HEK293 (cell line): Measurements from ENCODE around the gene RCOR2.

Experiments used
- CTCF ChIA-PET: fragments of 350-600 bp; formaldehyde crosslinking; extraction: SDS; loops from one replicate; lab custom pipeline; 2021; ENCODE audit warnings: antibody characterized with exemption; lab: Yijun Ruan, JAX
- POLR2A ChIA-PET: fragments of 300-600 bp; formaldehyde crosslinking; extraction: SDS; loops from one replicate; lab custom pipeline; 2020; ENCODE audit warnings: antibody characterized with exemption, inconsistent platforms; lab: Yijun Ruan, JAX
- H3K27ac ChIP-seq: fragments of 200-500 bp; sonication (Bioruptor generic); 2 replicates; pipeline ENCODE4 v1.5.1; 2014; ENCODE audit warnings: low read depth, low read length, control low read depth, inconsistent platforms; ENCODE audit errors: extremely low read depth
- H3K36me3 ChIP-seq, 2 experiments: fragments of 200-500 bp in 1 of 2; sonication (Bioruptor generic) in 1 of 2; 1 replicate in 1 of 2; 2 replicates in 1 of 2; pipeline ENCODE4 v1.5.1; 2014 to 2017; ENCODE audit warnings: inconsistent platforms in 2 of 2, low read length in 2 of 2; ENCODE audit not compliant: control insufficient read depth in 2 of 2, insufficient read depth in 1 of 2
- H3K4me1 ChIP-seq: fragments of 200-500 bp; sonication (Bioruptor generic); 2 replicates; pipeline ENCODE4 v1.5.1; 2014; ENCODE audit warnings: mild to moderate bottlenecking, low read length, inconsistent platforms; ENCODE audit not compliant: control insufficient read depth, insufficient read depth
- H3K4me3 ChIP-seq: 2 replicates; pipeline ENCODE4 v1.5.1; 2011; ENCODE audit warnings: low read depth, mild to moderate bottlenecking, control low read depth, low read length, moderate library complexity
- H3K9me3 ChIP-seq: fragments of 200-500 bp; sonication (Bioruptor generic); 2 replicates; pipeline ENCODE4 v1.5.1; 2014; ENCODE audit warnings: low read depth, low read length, inconsistent platforms; ENCODE audit not compliant: control insufficient read depth, insufficient read depth
- ATF2 ChIP-seq: fragments of 450-650 bp; formaldehyde crosslinking; IDR thresholded peaks from 2 replicates; pipeline ENCODE4 v1.5.1; 2016; ENCODE audit warnings: missing biosample characterization, missing genetic modification characterization, low read depth
- HOXA7 ChIP-seq: sonication (generic); formaldehyde crosslinking; IDR thresholded peaks from 2 replicates; pipeline ENCODE4 v1.8.1; 2022; ENCODE audit warnings: missing genetic modification reagents, borderline replicate concordance
- PRDM10 ChIP-seq: fragments of 450-650 bp; formaldehyde crosslinking; IDR thresholded peaks from 2 replicates; pipeline ENCODE4 v1.5.1; 2016; ENCODE audit warnings: missing biosample characterization, missing genetic modification characterization
- SP2 ChIP-seq: fragments of 450-650 bp; formaldehyde crosslinking; IDR thresholded peaks from 2 replicates; pipeline ENCODE4 v1.5.1; 2016; ENCODE audit warnings: missing biosample characterization, missing genetic modification characterization
- TCF7L2 ChIP-seq: IDR thresholded peaks from 2 replicates; pipeline ENCODE4 v1.6.1; 2011; ENCODE audit warnings: low read depth, mild to moderate bottlenecking, inconsistent platforms, low read length, moderate library complexity, borderline replicate concordance
- ZBTB10 ChIP-seq: fragments of 450-650 bp; formaldehyde crosslinking; IDR thresholded peaks from 2 replicates; pipeline ENCODE4 v1.5.1; 2016; ENCODE audit warnings: missing biosample characterization, missing genetic modification characterization
- ZFP37 ChIP-seq: fragments of 450-650 bp; formaldehyde crosslinking; IDR thresholded peaks from 2 replicates; pipeline ENCODE4 v1.5.1; 2016; ENCODE audit warnings: missing biosample characterization, missing genetic modification characterization
- ZNF112 ChIP-seq: fragments of 450-650 bp; formaldehyde crosslinking; IDR thresholded peaks from 2 replicates; pipeline ENCODE4 v1.5.0; 2017; ENCODE audit warnings: missing biosample characterization, missing genetic modification characterization
- ZNF274 ChIP-seq, 2 experiments: fragments of 200-500 bp in 1 of 2; fragments of 450-650 bp in 1 of 2; sonication (Bioruptor generic) in 1 of 2; formaldehyde crosslinking in 1 of 2; IDR thresholded peaks; 2 replicates each; pipeline versions ENCODE4 v1.5.1 to v1.6.1; 2014 to 2016; ENCODE audit warnings: borderline replicate concordance in 1 of 2, inconsistent platforms in 1 of 2, low read length in 1 of 2, missing biosample characterization in 1 of 2, missing genetic modification characterization in 1 of 2
- ZNF48 ChIP-seq: fragments of 450-650 bp; formaldehyde crosslinking; IDR thresholded peaks from 2 replicates; pipeline ENCODE4 v1.5.1; 2016; ENCODE audit warnings: missing biosample characterization, missing genetic modification characterization
- ZNF488 ChIP-seq: fragments of 450-650 bp; formaldehyde crosslinking; IDR thresholded peaks from 2 replicates; pipeline ENCODE4 v1.5.1; 2016; ENCODE audit warnings: missing biosample characterization, missing genetic modification characterization
- ZNF558 ChIP-seq: fragments of 450-650 bp; formaldehyde crosslinking; IDR thresholded peaks from 2 replicates; pipeline ENCODE4 v1.5.1; 2016; ENCODE audit warnings: missing biosample characterization, missing genetic modification characterization
- ZNF639 ChIP-seq: fragments of 450-650 bp; formaldehyde crosslinking; IDR thresholded peaks from 2 replicates; pipeline ENCODE4 v1.5.1; 2016; ENCODE audit warnings: missing biosample characterization, missing genetic modification characterization
- ZSCAN5A ChIP-seq: fragments of 450-650 bp; formaldehyde crosslinking; IDR thresholded peaks from 2 replicates; pipeline ENCODE4 v1.5.1; 2016; ENCODE audit warnings: missing biosample characterization, missing genetic modification characterization
- ZXDB ChIP-seq: fragments of 450-650 bp; formaldehyde crosslinking; IDR thresholded peaks from 2 replicates; pipeline ENCODE4 v1.5.1; 2016; ENCODE audit warnings: missing biosample characterization, missing genetic modification characterization

The RCOR2 gene

GRCh38 chr11:63911440-63911839, 5.5 kb downstream of the RCOR2 start (continued):
- TF ChIP-seq ZFP37 (tag by site-specific recombination): no peak
- no peak for TF ChIP-seq ZBTB10 (tag by site-specific recombination)
- TF ChIP-seq ZNF639: no peak

GRCh38 chr11:63910675-63911074, 6.3 kb downstream of the RCOR2 start:
- ChIA-PET POLR2A (no interaction called here), CTCF (interaction anchor here (0.6 kb wide), 1 partner anchor 28 kb away, joined by 4 read pairs; no protein-coding TSS in a partner anchor)
- Histone ChIP-seq H3K36me3 (peaks cover 0 to 39% of the 10 kb centered on the region in 2 experiments; a peak in 1 of 3 replicates), H3K27ac (no peak overlapping the region), H3K4me3 (no peak overlapping the region), H3K4me1 (no peaks in the 10 kb centered on the region), H3K9me3 (no peaks in the 10 kb centered on the region)
- no peak for TF ChIP-seq TCF7L2
- peak; percentile 9; the same call in 1 of the 2 replicates for TF ChIP-seq PRDM10 (tag by site-specific recombination)

GRCh38 chr11:63909591-63910506, 7.1 kb downstream of the RCOR2 start:
- ChIA-PET POLR2A (interaction anchor here (0.6 to 1.8 kb wide), 2 partner anchors 71 to 103 kb away, joined by 3 to 8 read pairs; partner anchors contain the start of gene MARK2), CTCF (interaction anchor here (1.7 kb wide), 1 partner anchor 73 kb away, joined by 5 read pairs; no protein-coding TSS in a partner anchor)
- Histone ChIP-seq H3K27ac (0 out of 2 replicates have a peak overlapping the region, but pooled peaks have one; percentile 24), H3K36me3 (peaks cover 0 to 46% of the 10 kb centered on the region in 2 experiments; a peak in 1 of 3 replicates), H3K4me3 (no peak overlapping the region), H3K4me1 (no peaks in the 10 kb centered on the region), H3K9me3 (no peaks in the 10 kb centered on the region)
- TF ChIP-seq HOXA7 (no peak), ZXDB (tag by site-specific recombination) (0 out of 2 replicates have a peak, but pooled peaks have one; percentile 31), ATF2 (no peak), ZNF274 (IDR thresholded peaks at IDR 0.05; ENCODE audit: low read length) (no peak), ZNF274 (tag by site-specific recombination; IDR thresholded peaks at IDR 0.05; ENCODE audit: borderline replicate concordance) (no peak), ZNF48 (tag by site-specific recombination) (no peak), ZSCAN5A (tag by site-specific recombination) (no peak), ZNF488 (no peak), ZNF558 (tag by site-specific recombination) (no peak), ZNF112 (no peak), SP2 (tag by site-specific recombination) (peak; percentile 47)
